Testis (tissue), 3 donors: ENCODE results near the gene CHRD. TPM values are rescaled to one million over a fixed set of nuclear protein-coding genes. Genes with fewer than 3 reads are reported as not detected.

Source experiments
- DNase-seq: peaks from one replicate; pipeline ENCODE4 v3.0.0-alpha.2; 2019
- H3K27ac ChIP-seq, 2 donors: fragments of 200-600 bp; sonication (generic); one replicate each; pipeline ENCODE4 v1.5.1; 2019
- H3K27me3 ChIP-seq: fragments of 200-600 bp; sonication (generic); one replicate; pipeline ENCODE4 v1.5.1; 2019
- H3K36me3 ChIP-seq: fragments of 200-600 bp; sonication (generic); one replicate; pipeline ENCODE4 v1.5.1; 2017; ENCODE audit warnings: low read depth; ENCODE audit errors: missing control alignments
- H3K4me1 ChIP-seq: fragments of 200-600 bp; sonication (generic); one replicate; pipeline ENCODE4 v1.5.1; 2019
- H3K4me3 ChIP-seq, 2 donors: fragments of 200-600 bp; sonication (generic); one replicate each; pipeline ENCODE4 v1.5.1; 2017 to 2019
- H3K9me3 ChIP-seq: fragments of 200-600 bp; sonication (generic); one replicate; pipeline ENCODE4 v1.5.1; 2017
- CTCF ChIP-seq, 3 experiments: fragments of 450-650 bp in 2 of 3; fragments of 200-600 bp in 1 of 3; sonication (generic) in 1 of 3; IDR thresholded peaks; one replicate each; pipeline ENCODE4 v1.5.1; 2016 to 2019; ENCODE audit warnings: antibody characterized with exemption in 3 of 3, mild to moderate bottlenecking in 2 of 3, moderate library complexity in 1 of 3
- POLR2A ChIP-seq: fragments of 450-650 bp; IDR thresholded peaks from one replicate; pipeline ENCODE4 v1.6.1; 2017; ENCODE audit warnings: antibody characterized with exemption, mild to moderate bottlenecking, moderate library complexity
- WGBS, 2 donors: methylation state at CpG; one replicate each; pipeline ENCODE4 v1.1.5; 2018; 5-methylcytosine and 5-hydroxymethylcytosine counted together
- intact Hi-C: fragments of 100-400 bp; cut with DNase I; formaldehyde crosslinking; loops from one replicate; pipeline ENCODE4 v1.15.1; 2023; ENCODE audit warnings: low total_unique reads
- polyA plus RNA-seq: library from polyadenylated mRNA; stranded (reverse); fragments of 350-450 nt; fragmentation: Illumina TruSeq; extraction: RNeasy Lipid Tissue Mini Kit (QIAGEN cat#74804); gene quantifications from one replicate; pipeline ENCODE4 v1.2.3, GENCODE V29; 2014; ENCODE audit warnings: low read depth, low replicate concordance; ENCODE audit not compliant: insufficient read depth
- total RNA-seq, 2 donors: library from RNA; depleted of rRNA; stranded (reverse); fragments of >200 nt; gene quantifications; one replicate each; pipeline ENCODE4 v1.2.3, GENCODE V29; 2016

The CHRD gene
- total and polyA plus RNA-seq, 3 donors from 2014 or later: 3.5 to 4.3 (median 4.3) TPM

DNA sequence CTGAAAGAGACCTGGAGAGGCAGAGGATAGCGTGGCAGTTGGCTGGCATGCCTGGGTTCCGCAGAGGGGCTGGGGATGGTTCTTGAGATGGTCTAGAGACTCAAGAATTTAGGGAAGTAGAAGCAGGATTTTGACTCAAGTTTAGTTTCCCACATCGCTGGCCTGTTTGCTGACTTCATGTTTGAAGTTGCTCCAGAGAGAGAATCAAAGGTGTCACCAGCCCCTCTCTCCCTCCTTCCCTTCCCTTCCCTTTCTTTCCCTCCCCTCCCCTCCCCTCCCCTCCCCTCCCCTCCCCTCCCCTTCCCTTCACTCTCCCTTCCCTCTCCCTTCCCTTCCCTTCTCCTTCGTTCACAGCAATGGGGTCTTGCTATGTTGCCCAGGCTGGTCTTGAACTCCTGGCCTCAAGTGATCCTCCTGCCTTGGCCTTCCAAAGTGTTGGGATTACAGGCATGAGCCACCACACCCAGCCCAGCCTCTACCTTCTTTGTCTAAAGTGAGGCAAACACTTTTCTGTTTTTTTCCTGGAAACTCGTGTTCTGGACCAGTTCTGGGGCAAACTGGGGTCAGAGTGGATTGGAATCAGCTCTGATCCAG is 10.2 kb downstream of the CHRD start:
- H3K4me1 ChIP-seq: no peaks in the 10 kb centered on the region
- intact Hi-C loops: no loop called here

GRCh38 chr3:184391266-184391665 is 11.4 kb downstream of the CHRD start:
- WGBS, 2 donors: 88% methylated on average over 3 of the region's 3 CpGs
- intact Hi-C loops: no loop called here
- H3K27me3 ChIP-seq: no peaks in the 10 kb centered on the region
- H3K4me1 ChIP-seq: no peaks in the 10 kb centered on the region
- no peak for DNase-seq
- TF ChIP-seq CTCF (IDR thresholded peaks at IDR 0.05): no peak
- TF ChIP-seq POLR2A: no peak
- no peaks in the 10 kb centered on the region for H3K36me3 ChIP-seq
- H3K9me3 ChIP-seq: no peaks in the 10 kb centered on the region
- H3K27ac ChIP-seq: no peak overlapping the region
- H3K4me3 ChIP-seq: no peak overlapping the region

More for the DNA sequence above, 10.2 kb downstream of the CHRD start:
- no peak overlapping the region for H3K27ac ChIP-seq
- DNase-seq: no peak
- no peaks in the 10 kb centered on the region for H3K36me3 ChIP-seq
- H3K27me3 ChIP-seq: no peaks in the 10 kb centered on the region
- H3K4me3 ChIP-seq: no peak overlapping the region
- 92 to 94% methylated on average over 5 of the region's 5 CpGs for WGBS, 2 donors
- no peak for TF ChIP-seq POLR2A
- no peak for TF ChIP-seq CTCF (IDR thresholded peaks at IDR 0.05)
- no peaks in the 10 kb centered on the region for H3K9me3 ChIP-seq

DNA sequence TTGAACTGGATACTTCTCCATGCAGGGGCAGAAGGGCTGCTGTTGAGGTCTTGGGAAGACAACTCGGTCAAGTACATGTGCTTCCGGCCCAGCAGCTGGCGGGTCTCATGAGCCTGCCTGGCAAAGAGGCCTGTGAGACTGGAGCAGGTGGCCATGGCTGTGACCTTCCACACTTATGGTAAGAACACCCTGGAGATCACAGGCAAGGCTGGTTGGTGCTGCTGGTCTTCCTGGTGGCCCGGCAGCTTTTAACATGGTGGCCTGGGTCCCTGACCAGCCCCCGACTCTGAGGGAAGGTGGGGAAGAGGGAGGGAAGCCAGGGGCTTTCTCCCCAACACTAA is 15.4 kb downstream of the CHRD start:
- Histone ChIP-seq H3K4me1 (no peaks in the 10 kb centered on the region), H3K27ac (no peak overlapping the region), H3K4me3 (no peak overlapping the region), H3K27me3 (no peaks in the 10 kb centered on the region), H3K9me3 (no peaks in the 10 kb centered on the region), H3K36me3 (no peaks in the 10 kb centered on the region)
- no peak for DNase-seq
- WGBS, 2 donors: 78 to 93% methylated on average over 2 to 5 of the region's 5 CpGs
- intact Hi-C loops: no loop called here
- TF ChIP-seq CTCF (IDR thresholded peaks at IDR 0.05) (no peak), POLR2A (no peak)

DNA sequence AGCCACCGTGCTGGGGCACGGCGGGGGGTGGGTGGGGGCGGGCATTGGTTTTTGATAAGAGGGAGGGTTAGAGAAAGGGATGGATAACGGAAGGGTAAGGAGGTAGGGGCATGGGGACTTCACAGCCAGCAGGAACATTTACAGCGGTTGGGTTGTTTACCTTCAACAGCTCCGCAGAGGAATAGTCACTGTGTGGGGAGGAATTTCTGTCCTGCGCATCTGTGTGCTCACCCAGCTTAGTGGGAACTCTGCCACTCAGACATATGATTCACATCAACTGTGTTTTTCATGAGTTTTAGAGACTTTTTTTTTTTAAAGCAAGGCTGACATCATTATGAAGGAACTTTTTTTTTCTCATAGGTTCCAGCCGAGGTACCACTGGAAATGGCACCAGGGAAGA is 19.6 kb downstream of the CHRD start:
- no peaks in the 10 kb centered on the region for H3K4me1 ChIP-seq
- intact Hi-C loops: no loop called here
- H3K4me3 ChIP-seq: no peak overlapping the region
- H3K27ac ChIP-seq: no peak overlapping the region
- H3K27me3 ChIP-seq: no peaks in the 10 kb centered on the region
- DNase-seq: no peak
- no peaks in the 10 kb centered on the region for H3K9me3 ChIP-seq
- WGBS, 2 donors: 37 to 42% methylated on average over 9 of the region's 9 CpGs
- no peak for TF ChIP-seq CTCF (IDR thresholded peaks at IDR 0.05)
- TF ChIP-seq POLR2A: no peak
- no peaks in the 10 kb centered on the region for H3K36me3 ChIP-seq
